Non-pigmented ciliary epithelial cell (primary cell): ENCODE measurements around the gene RET.

Experiments
- DNase-seq: peaks from one replicate; pipeline ENCODE4 v3.0.0-alpha.2; 2010; ENCODE audit warnings: low read depth

The RET gene

GRCh38 chr10:43172645-43173044 lies 95.8 kb downstream of the RET start:
- no peak for DNase-seq

GRCh38 chr10:43173120-43173519 lies 96.3 kb downstream of the RET start:
- no peak for DNase-seq

- no peak for DNase-seq
These were observed 98.1 kb downstream of the RET start for GRCh38 chr10:43174969-43175368.

- DNase-seq: no peak
These were observed 99.4 kb downstream of the RET start for GRCh38 chr10:43176271-43176670.

GRCh38 chr10:43177595-43177994 lies 100.7 kb downstream of the RET start:
- DNase-seq: no peak
